HepG2 (cell line): Measurements from ENCODE around the gene DIAPH3. TPM values are rescaled to one million over a fixed set of nuclear protein-coding genes. Genes with fewer than 3 reads are reported as not detected.

Source experiments
- ATAC-seq: fragments of 200-7000 bp; cut with Tn5 transposase; 3 replicates; pipeline ENCODE4 v1.9.1; 2020; ENCODE audit warnings: mild to moderate bottlenecking, moderate library complexity
- BruUV-seq: library from RNA; stranded (reverse); fragments of 400-500 nt; replicated peaks from 2 replicates; lab custom pipeline; 2021; lab: Mats Ljungman, UMichigan
- CTCF ChIA-PET: fragments of 300-600 bp; formaldehyde crosslinking; extraction: SDS; loops from one replicate; lab custom pipeline; 2021; ENCODE audit warnings: low total read pairs, inconsistent platforms, low intra/inter-chr PET ratio; lab: Yijun Ruan, JAX
- POLR2A ChIA-PET: fragments of 350-600 bp; sonication (Branson Sonifier 250); formaldehyde crosslinking; loops from one replicate; lab custom pipeline; 2020; ENCODE audit warnings: antibody characterized with exemption, inconsistent platforms; lab: Yijun Ruan, JAX
- DNase-seq: peaks from one replicate; pipeline ENCODE4 v3.0.0-alpha.2; 2015; ENCODE audit warnings: low spot score
- FAIRE-seq: peaks from 3 replicates; lab custom pipeline; 2011; peaks lifted over from hg19 to GRCh38; lab: Jason Lieb, UNC
- H2AFZ ChIP-seq: one replicate; pipeline ENCODE4 v1.6.1; 2011; ENCODE audit warnings: low read length, inconsistent platforms
- H3K27ac ChIP-seq: fragments of 300-600 bp; 3 replicates; pipeline ENCODE4 v1.8.0; 2011; ENCODE audit warnings: mixed run types, mild to moderate bottlenecking, mixed read lengths, low read length, inconsistent platforms; ENCODE audit not compliant: insufficient read depth; ENCODE audit errors: extremely low read length
- H3K27me3 ChIP-seq, 2 experiments: fragments of 200-600 bp in 1 of 2; 2 replicates in 1 of 2; 3 replicates in 1 of 2; pipeline versions ENCODE4 v1.6.0 to v1.8.0; 2011; ENCODE audit warnings: low read length in 2 of 2, mild to moderate bottlenecking in 2 of 2, moderate library complexity in 2 of 2, inconsistent platforms in 1 of 2; ENCODE audit not compliant: insufficient read depth in 2 of 2, control insufficient read depth in 1 of 2
- H3K36me3 ChIP-seq, 2 experiments: fragments of 200-600 bp in 1 of 2; replicated peaks in 1 of 2; 2 replicates in 1 of 2; 3 replicates in 1 of 2; pipeline versions ENCODE4 v1.5.1 to v1.8.0; 2011; ENCODE audit warnings: low read length in 2 of 2, inconsistent platforms in 1 of 2; ENCODE audit not compliant: insufficient read depth in 2 of 2, control insufficient read depth in 1 of 2
- H3K4me1 ChIP-seq: 2 replicates; pipeline ENCODE4 v1.5.1; 2012; ENCODE audit warnings: low read length, inconsistent platforms; ENCODE audit not compliant: insufficient read depth
- H3K4me2 ChIP-seq: 2 replicates; pipeline ENCODE4 v1.6.0; 2011; ENCODE audit warnings: low read depth, low read length, inconsistent platforms
- H3K4me3 ChIP-seq, 3 experiments: fragments of 200-600 bp in 1 of 3; sonication (generic), shearing (Covaris generic) in 1 of 3; replicated peaks in 1 of 3; 2 replicates each; pipeline ENCODE4 v1.5.1; 2011 to 2016; ENCODE audit warnings: low read length in 3 of 3, inconsistent platforms in 2 of 3, low read depth in 2 of 3, mild to moderate bottlenecking in 2 of 3, control low read depth in 1 of 3, mixed read lengths in 1 of 3; ENCODE audit not compliant: insufficient read depth in 1 of 3
- H3K79me2 ChIP-seq: one replicate; pipeline ENCODE4 v1.6.1; 2011; ENCODE audit warnings: low read length, inconsistent platforms; ENCODE audit not compliant: insufficient read depth
- H3K9ac ChIP-seq: 2 replicates; pipeline ENCODE4 v1.6.0; 2011; ENCODE audit warnings: mild to moderate bottlenecking, low read depth, low read length, inconsistent platforms; ENCODE audit not compliant: insufficient read depth
- H3K9me3 ChIP-seq: 2 replicates; pipeline ENCODE4 v1.5.1; 2012; ENCODE audit warnings: mild to moderate bottlenecking, low read length
- H4K20me1 ChIP-seq: 2 replicates; pipeline ENCODE4 v1.6.0; 2011; ENCODE audit warnings: inconsistent platforms, mild to moderate bottlenecking, low read length, moderate library complexity; ENCODE audit not compliant: insufficient read depth
- CEBPG ChIP-seq: IDR thresholded peaks from 2 replicates; pipeline ENCODE4 v1.6.1; 2016
- KIAA2018 ChIP-seq: sonication (generic); formaldehyde crosslinking; IDR thresholded peaks from 2 replicates; pipeline ENCODE4 v1.5.0; 2020; ENCODE audit warnings: mild to moderate bottlenecking, missing genetic modification reagents, borderline replicate concordance
- ZBTB3 ChIP-seq: sonication (generic); formaldehyde crosslinking; IDR thresholded peaks from 2 replicates; pipeline ENCODE4 v1.4.0; 2020; ENCODE audit warnings: low read depth, mild to moderate bottlenecking, moderate library complexity, missing genetic modification reagents, borderline replicate concordance
- WGBS: methylation state at CpG from one replicate; pipeline ENCODE4 v1.1.6; 2017; ENCODE audit warnings: low lambda C conversion rate; 5-methylcytosine and 5-hydroxymethylcytosine counted together
- in situ Hi-C: cut with HindIII; loops from 2 replicates; pipeline ENCODE4 v1.10.0; 2017; ENCODE audit warnings: low pct_unique_long_range_greater_than_20kb; ENCODE audit not compliant: extremely low pct_ligation_motif_present
- intact Hi-C: fragments of 100-400 bp; cut with micrococcal nuclease; formaldehyde crosslinking; loops from one replicate; pipeline ENCODE4 v1.10.0; 2022; ENCODE audit not compliant: unreplicated experiment
- polyA plus RNA-seq, 8 experiments: library from polyadenylated mRNA; depleted of rRNA in 3 of 8; stranded (reverse) in 7 of 8; unstranded in 1 of 8; fragments of >200 nt; fragmentation: Illumina TruSeq in 4 of 8; extraction: Trizol in 4 of 8; gene quantifications; 2 replicates each; pipeline versions ENCODE4 v1.2.1 to v1.2.3, GENCODE V29; 2011 to 2016; ENCODE audit warnings: low read depth in 4 of 8, missing spikeins in 1 of 8, mixed read lengths in 1 of 8; ENCODE audit not compliant: insufficient read depth in 1 of 8
- total RNA-seq, 5 experiments: library from RNA; depleted of rRNA; stranded (reverse); fragments of >200 nt; fragmentation: Illumina TruSeq; extraction: Trizol; gene quantifications; 2 replicates each; pipeline ENCODE4 v1.2.3, GENCODE V29; 2016; ENCODE audit warnings: low read depth in 1 of 5
- TF ChIP-seq, protein P1 (sequence below): sonication (generic); formaldehyde crosslinking; IDR thresholded peaks from 2 replicates; pipeline ENCODE4 v1.5.1; 2020; ENCODE audit warnings: mild to moderate bottlenecking, missing genetic modification reagents, borderline replicate concordance

The DIAPH3 gene
- total and polyA plus RNA-seq, 2 of the 13 experiments (the other 11 are each of a cell fraction or from before 2014, with no cell fraction given), result 4.0 to 9.3 TPM

- TF ChIP-seq, protein P1, sequence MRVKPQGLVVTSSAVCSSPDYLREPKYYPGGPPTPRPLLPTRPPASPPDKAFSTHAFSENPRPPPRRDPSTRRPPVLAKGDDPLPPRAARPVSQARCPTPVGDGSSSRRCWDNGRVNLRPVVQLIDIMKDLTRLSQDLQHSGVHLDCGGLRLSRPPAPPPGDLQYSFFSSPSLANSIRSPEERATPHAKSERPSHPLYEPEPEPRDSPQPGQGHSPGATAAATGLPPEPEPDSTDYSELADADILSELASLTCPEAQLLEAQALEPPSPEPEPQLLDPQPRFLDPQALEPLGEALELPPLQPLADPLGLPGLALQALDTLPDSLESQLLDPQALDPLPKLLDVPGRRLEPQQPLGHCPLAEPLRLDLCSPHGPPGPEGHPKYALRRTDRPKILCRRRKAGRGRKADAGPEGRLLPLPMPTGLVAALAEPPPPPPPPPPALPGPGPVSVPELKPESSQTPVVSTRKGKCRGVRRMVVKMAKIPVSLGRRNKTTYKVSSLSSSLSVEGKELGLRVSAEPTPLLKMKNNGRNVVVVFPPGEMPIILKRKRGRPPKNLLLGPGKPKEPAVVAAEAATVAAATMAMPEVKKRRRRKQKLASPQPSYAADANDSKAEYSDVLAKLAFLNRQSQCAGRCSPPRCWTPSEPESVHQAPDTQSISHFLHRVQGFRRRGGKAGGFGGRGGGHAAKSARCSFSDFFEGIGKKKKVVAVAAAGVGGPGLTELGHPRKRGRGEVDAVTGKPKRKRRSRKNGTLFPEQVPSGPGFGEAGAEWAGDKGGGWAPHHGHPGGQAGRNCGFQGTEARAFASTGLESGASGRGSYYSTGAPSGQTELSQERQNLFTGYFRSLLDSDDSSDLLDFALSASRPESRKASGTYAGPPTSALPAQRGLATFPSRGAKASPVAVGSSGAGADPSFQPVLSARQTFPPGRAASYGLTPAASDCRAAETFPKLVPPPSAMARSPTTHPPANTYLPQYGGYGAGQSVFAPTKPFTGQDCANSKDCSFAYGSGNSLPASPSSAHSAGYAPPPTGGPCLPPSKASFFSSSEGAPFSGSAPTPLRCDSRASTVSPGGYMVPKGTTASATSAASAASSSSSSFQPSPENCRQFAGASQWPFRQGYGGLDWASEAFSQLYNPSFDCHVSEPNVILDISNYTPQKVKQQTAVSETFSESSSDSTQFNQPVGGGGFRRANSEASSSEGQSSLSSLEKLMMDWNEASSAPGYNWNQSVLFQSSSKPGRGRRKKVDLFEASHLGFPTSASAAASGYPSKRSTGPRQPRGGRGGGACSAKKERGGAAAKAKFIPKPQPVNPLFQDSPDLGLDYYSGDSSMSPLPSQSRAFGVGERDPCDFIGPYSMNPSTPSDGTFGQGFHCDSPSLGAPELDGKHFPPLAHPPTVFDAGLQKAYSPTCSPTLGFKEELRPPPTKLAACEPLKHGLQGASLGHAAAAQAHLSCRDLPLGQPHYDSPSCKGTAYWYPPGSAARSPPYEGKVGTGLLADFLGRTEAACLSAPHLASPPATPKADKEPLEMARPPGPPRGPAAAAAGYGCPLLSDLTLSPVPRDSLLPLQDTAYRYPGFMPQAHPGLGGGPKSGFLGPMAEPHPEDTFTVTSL, result peak; percentile 28; the same call in 1 of the 2 replicates
Measured at GRCh38 chr13:59701261-59701660, 462.5 kb downstream of the DIAPH3 start (continued).

DNA sequence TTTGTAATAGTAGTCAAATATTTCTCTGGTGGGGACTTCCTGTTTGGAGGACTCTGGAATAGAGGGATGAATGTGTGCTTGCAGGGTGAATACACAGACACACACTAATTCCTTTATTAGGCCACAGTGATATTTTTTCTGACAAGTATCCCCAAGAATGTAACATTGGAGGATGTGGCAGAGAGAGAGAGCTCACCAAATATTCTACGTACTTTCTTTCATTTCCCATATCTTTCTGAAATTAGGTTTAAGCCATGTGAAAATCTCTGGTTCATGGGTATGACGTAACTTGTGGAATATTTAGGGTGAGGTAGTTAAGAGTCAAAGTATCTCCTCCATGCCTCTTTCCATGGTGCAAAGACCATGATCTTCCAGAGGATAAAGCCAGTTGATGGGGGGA, 463.4 kb downstream of the DIAPH3 start:
- Histone ChIP-seq H3K9me3 (no peaks in the 10 kb centered on the region), H3K27ac (peak overlapping the region; percentile 18), H3K27me3 (no peaks in the 10 kb centered on the region), H3K4me1 (peaks cover 50% of the 10 kb centered on the region), H3K4me2 (no peak overlapping the region), H4K20me1 (no peaks in the 10 kb centered on the region), H3K79me2 (no peaks in the 10 kb centered on the region), H3K9ac (no peak overlapping the region), H3K4me3 (no peak overlapping the region), H2AFZ (no peak overlapping the region), H3K36me3 (no peaks in the 10 kb centered on the region)
- intact Hi-C loops (no loop called here), in situ Hi-C loops (no loop called here)
- ATAC-seq (peak; percentile 41; the same call in 1 of the 3 replicates), FAIRE-seq (peak; percentile 4), DNase-seq (peak; percentile 34)
- no TSS peak for BruUV-seq
- CTCF ChIA-PET, result no interaction called here
- WGBS, result 96% methylated on average over 2 of the region's 2 CpGs
- POLR2A ChIA-PET, result no interaction called here
- TF ChIP-seq ZBTB3 (CRISPR knock-in tag) (no peak), CEBPG (CRISPR knock-in tag) (0 out of 2 replicates have a peak, but pooled peaks have one; percentile 22), KIAA2018 (CRISPR knock-in tag) (no peak)
